Stimulated activated CD4-positive, alpha-beta T cell treated with anti-CD3 and anti-CD28 coated beads, Interleukin-4, amount 100 ng/mL, for 4 hours (primary cell): Measurements from ENCODE around the gene C2CD4A.
A peak's percentile ranks its signal among the peaks of the same experiment; 100 is the strongest.

Experiments
- DNase-seq, 2 experiments: peaks; one replicate each; pipeline ENCODE4 v3.0.0-alpha.2; 2020

C2CD4A gene

DNA sequence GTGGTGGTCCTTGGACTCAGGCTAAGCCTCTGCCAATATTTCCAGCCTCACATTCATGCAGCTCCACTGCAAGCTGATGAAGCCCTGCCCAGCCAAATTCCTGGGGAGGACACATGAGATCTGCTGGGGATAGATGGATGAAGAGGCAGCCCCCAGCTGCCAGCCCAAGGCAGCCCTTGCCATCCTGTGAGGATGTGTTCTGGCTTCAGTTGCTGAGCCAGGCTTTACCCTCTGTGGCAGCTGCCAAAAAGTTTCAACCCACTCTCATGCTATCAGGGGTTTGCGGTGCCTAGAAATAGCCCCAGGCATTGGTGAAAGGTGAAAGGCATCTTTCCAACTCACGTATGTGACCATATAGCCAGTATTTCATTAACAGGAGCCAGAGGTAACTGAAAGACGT is 37.6 kb downstream of the C2CD4A start:
- no peak for DNase-seq

DNA sequence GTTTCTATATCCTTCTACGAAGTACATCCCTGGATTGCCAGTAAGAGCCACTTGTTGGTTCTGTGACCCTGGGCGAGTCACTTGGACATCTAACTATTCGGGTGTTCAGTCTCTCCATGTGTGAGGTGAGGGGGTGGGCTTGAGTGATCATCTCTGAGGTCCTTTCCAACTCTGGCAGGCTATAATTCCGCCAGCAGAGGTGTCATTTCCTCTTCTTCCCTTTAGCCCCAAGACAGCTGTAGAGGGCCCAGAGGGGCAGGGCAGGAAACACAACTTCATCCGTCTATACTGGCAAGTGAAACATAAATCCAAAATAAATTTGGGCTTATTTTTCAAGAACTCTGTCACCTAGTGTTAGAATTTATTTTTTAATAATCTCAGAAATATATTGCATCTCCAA is 38.1 kb downstream of the C2CD4A start:
- no peak for DNase-seq

DNA sequence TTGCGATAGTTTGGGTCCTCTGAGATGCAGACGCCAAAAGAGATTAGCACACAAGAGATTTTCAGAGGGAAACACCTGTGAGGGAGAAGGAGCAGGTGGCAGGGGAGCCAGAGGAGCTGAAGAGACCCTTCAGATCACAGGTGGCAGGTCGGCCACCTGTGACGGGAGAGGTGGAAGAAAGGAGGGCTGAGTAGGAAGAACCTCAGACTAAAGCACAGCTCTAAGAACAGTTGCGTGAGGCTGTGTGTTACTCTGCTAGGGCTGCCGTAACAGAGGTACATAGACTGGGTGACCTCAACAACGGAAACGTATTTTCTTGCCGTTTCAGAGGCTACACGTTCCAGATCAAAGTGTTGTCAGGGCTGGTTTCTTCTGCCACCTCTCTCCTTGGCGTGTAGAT is 38.5 kb downstream of the C2CD4A start:
- DNase-seq = no peak

DNA sequence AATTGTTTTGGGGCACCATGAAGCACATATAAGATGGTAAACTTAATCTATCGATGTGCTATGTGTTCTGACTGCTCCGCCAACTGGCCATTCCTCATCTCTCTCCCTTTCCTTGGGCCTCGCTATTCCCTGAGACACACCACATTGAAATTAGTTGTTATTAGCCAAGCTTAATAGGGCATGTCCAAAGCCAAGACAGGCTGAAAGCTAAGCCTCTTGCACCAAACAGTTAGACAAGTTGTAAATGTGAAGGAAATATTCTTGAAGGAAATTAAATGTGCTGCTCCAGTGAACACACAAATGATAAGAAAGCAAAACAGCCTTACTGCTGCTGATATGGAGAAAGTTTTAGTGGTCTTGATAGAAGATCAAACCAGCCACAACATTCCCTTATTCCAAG is 39.3 kb downstream of the C2CD4A start:
- no peak for DNase-seq

DNA sequence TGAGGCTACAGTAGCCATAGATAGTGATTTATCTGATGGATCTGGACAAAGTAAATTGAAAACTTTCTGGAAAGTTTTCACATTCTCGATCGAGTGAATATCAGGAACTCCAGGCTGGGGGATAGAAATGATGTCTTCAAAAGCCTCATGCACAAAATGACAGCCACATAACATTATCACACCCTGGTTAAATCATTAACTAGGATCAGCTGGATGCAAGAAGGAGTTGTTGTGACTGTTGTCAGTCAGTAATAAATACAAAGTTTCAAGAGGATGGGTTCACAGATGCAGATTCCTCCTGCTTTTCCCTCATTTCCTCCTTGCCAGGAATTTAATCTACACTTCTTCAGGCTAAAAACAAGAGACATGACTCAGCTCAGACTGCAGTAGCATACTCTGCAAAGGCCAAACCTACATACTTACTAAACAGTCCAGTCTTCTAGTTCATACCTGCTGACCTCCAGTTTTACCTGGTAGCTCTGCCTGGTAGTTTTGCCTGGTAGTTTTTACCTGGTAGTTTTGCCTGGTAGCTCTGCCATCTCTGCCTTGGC is 40.9 kb downstream of the C2CD4A start:
- DNase-seq = no peak

DNA sequence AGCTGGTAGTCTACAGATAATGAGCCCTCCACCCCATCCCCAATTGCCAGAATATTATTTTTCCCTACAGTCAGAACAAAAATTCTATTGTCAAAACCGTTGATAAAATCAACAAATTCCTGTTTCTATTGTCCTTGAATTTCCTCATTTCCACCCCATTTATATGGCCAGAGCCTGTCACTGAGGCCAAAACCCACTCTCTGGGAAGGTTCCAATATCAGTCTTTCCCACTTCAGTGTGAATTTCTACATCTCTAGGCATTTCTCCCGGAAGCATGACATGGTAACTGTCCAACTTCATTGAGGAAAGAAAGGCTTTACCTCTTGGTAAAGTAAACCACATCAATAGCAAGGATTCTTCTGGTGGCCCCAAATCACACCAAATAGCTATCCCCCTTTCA is 41.6 kb downstream of the C2CD4A start:
- no peak for DNase-seq

DNA sequence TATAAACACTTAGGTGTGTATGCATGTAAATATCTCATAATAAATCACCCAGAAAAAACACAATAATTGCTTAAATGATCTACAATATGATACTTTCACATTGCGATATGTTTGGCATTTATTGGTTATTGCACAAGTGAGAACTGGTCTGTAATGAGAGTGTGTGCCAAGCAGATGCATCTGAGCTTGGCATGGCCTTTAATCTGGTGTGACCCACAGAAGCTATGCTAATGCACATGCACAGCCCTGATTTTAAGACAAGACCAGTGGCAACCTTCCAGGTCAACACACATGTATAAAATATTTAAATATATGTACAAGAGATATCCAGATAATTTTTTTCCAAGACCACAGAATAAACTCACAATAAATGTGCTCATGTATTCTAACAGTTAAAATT is 42.7 kb downstream of the C2CD4A start:
- no peak for DNase-seq

DNA sequence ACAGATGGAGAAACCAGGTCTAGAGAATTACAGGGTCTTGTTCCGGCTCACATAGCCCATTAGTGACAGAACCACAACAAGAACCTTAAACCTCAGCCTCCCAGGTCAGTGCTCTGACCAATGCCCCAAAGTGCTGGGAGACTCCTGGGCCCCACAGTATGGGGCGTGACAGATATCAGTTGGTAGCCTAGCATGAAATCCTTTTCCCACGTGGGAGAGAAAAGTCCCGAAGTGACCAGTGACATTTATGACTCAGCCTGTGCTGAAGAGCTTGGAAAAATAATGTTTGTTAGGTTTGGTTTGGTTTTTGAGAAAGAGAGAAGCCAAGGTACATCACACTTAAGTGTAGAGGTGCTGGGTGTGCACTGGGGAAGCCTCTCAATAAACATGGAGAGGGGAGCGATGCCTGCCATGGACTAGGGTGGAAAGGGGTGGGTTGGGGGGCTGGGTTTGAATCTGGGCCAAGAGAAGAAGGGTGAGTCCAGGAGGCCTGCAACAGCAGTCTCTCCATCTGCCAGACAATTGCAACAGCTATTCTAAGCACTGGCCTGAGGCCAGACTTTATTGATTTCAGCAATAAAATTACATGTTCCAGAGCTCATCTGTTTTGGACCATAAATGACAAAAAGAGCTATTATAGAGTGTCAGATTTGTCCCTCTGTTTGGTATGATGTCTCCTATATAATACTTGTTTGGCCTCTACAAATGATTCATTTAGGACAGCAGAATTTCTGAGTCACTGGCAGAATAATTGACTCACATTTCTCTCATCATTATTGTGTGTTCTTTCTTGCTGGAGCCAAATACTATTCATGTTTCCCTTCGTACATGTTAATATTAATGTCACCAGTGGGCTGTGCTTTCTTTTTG is 43.4 kb downstream of the C2CD4A start:
- no peak for DNase-seq

DNA sequence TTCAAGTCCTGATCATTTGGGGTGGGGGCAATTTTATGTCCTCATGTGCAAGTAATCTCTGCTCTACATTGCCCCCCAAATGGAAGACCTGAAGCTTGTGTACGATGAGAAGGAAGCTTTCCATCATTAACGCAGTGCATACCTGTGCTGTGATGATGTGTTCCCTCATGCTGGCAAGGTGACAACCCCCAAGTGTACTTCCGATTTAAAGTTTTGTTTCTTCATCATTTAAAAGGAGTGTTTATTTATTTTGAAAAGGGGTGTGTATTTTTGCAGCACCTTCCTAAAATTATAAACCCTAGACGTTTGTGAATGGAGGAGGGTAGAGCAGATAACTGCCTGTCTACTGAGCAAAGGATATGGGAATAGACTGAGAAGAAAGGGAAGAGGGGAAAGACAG is 45.3 kb downstream of the C2CD4A start:
- no peak for DNase-seq

DNA sequence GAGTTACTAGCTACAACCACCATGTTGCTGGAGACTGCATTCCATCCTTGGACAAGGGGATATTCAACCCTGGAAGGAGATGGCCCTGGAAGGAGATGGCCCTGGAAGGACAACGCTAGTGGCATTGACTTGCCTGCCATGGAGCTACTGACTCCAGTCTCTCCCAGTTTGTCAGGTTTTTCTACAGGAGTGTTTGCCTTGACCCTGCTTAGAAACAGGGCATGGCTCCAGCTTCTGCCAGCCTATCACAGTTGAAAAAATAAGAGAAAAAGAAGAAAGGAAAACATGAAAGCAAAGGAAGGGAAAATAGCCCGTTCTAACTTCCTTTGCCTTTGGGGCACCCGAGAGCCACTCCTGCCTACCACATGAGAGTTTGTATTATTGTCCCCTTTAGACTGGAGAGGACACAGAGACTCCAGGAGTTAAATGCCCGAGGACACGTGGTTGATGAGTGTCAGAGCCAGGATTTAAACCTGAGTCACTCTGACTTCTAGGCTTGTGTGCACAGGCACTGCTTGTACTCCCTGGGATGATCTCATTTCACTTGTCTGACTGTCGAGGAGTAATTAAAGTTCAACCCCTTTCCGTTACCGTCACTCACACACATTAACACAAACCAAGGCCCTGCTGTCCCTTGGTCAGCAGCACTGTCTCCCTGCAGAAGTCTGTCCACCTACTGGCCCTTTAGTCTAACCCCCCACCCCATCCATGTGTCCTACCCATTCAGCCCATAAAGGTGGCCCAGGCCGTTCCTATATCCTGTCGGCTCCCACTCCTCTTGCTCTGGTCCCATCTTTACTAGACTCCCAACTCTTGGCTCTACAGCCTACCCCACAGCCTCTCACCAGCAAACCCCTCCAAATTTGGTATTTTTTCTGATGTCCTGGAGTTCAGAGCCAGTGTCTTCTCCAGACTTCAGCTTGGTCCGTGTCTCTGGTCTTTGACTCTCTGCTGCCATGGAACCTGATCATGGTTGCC is 46.1 kb downstream of the C2CD4A start:
- no peak for DNase-seq

DNA sequence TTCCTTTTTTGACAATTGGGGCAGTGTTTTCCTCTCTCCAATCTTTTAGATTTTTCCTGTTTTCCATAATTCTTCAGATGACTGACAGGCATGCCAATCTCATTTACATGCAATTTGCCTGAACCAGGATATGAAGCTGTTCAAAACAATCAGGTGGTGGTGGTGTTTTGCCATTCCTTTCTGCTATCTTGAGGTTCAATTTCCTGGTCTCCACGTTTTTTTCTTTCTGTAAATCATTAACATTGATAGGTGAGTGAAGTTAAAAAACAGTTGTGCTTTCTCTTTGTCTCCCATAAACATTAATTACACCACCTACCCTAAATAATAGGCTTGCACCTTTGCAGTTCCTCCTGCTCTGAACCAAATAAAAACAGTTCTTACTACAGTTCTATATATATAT is 49.1 kb downstream of the C2CD4A start:
- no peak for DNase-seq

DNA sequence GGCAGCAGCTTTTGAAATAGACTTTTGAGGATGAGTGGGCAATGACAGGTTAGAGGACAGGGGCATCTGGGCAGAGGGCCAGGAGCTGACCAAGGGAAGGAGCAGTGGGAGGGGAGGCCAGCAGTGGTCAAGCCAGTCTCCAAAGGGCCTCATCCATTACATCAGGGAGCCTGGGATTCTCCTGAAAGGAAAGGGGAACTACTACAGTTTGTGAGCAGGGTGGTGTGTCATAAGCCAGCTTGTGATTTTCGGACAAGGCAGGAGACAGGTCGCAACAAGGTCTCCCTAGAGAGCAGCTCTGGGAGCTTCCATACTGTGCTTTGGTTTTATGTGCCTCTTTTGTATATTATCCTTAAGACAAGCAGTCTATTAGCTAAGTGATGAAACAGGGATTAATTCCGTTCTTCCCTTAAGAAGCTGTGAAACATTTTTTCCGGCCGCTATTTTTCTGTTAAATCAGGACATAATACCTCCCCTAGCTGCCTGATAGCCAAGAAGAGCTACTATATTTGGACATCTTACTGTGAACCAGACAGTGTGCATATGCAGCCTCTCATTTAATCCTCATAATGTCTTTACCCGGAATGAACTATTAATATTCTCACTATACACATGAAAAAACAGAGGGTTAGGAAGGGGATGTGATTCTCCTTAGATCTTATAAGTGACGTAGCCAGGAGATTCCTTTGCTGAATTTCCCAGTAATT is 51.9 kb downstream of the C2CD4A start:
- no peak for DNase-seq

DNA sequence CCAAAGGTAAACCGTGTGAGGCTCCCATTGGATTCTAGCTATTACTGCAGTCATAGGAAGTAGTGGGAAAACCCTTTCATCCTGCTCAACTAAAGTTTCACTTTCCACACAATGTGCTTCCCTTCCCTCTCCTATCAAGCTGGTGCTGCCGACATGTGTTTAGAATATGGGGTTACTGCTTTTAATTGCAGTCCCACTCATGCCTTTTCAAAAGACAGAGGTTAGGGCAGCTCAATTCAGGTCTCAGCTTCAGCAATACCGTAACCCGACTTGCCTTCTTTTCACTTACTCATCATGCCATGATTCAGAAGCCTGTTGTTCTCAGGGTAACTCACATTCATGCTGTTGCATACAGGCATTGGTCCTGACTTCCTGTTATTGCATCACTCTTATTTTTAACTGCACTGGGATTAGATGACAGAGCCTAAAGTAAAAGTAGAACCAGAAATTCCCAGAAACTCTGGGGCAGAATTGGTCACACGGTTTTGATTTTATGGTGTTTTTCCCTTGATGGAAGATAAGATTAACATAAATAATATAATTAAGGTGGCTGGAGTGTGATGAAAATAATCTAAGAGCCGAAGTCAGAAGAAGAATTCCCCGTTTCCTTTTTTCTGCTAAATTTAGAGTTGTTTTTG is 52.6 kb downstream of the C2CD4A start:
- peak in 1 of 2 experiments; percentile 18 for DNase-seq

DNA sequence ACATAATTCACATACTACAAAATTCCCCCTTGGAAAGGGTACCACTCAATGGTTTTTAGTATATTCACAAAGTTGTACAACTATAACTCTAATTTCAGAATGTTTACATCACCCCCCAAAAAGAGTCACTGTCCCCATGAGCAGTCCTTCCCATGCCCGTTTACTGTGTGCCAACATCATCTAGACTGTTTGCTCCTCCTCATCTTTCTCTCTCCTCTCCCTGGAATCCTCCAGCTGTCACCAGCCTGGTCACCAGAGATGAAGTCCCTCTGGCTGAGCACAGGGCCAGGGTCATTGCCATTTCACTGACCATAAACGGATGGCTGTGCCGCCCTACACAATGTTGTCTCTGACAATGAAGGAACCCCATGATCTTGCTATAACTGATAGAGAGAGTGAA is 53.1 kb downstream of the C2CD4A start:
- no peak for DNase-seq
